ENCODE measurements around the gene PIP4K2C.
"Not testable (repeated sequence)": the region's sequence is repeated elsewhere in the genome, so short reads cannot be mapped to it uniquely, and the experiment has no call there.

PIP4K2C gene

GRCh38 chr12:57560516-57560915 is 30.5 kb upstream of the PIP4K2C start:
- DNase-seq, result no peak

- DNase-seq, result not testable (repeated sequence)
Observed at GRCh38 chr12:57561117-57561516, 29.9 kb upstream of the PIP4K2C start.

GRCh38 chr12:57563358-57563757 is 27.6 kb upstream of the PIP4K2C start:
- DNase-seq, result no peak

DNA sequence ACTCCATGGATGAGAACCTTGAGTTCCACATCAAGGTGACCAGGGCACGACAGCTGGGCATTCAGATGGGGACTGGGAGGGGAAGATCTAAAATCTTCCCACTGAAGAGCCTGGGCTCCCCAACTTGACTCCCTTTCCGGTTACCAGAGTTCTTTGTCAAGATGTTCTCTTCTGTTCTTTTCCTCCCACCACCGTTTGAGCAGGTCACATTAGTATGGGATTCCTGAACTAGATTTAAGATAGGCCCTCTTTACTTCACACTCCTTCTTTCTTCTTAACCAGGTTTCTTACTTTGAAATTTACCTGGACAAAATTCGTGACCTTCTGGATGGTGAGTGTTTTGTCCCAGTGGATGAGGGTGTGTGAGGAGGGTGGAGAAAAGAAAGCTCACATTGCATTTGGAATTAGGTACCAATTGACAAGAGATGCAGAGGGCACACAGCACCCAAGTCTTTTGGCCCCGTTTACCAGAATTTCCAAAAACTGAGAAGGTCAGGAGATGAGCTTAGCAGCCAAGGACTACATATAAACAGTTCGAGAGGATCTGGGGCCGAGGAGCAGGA is 26.7 kb upstream of the PIP4K2C start:
- DNase-seq, result no peak

GRCh38 chr12:57568838-57569237 is 22.2 kb upstream of the PIP4K2C start:
- DNase-seq, result no peak

- no peak for DNase-seq
Observed at GRCh38 chr12:57569858-57570257, 21.1 kb upstream of the PIP4K2C start.

DNA sequence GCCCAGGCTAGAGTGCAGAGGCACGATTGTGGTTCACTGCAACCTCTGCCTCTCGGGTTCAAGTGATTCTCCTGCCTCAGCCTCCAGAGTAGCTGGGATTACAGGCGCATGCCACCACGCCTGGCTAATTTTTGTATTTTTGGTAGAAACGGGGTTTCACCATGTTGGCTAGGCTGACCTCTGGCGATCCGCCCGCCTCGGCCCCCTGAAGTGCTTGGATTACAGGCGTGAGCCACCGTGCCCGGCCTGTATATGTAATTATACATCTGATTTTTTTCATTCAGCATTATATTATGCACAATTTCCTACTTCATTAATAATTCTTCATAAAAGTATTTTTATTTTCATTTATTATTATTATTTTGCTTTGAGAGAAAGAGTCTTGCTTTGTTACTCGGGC is 20.6 kb upstream of the PIP4K2C start:
- DNase-seq, result not testable (repeated sequence)

GRCh38 chr12:57571926-57572762 is 18.8 kb upstream of the PIP4K2C start:
- DNase-seq, result no peak

GRCh38 chr12:57574795-57575194 is 16.2 kb upstream of the PIP4K2C start:
- no peak for DNase-seq

- DNase-seq, result no peak
Observed at GRCh38 chr12:57575771-57576612, 15.0 kb upstream of the PIP4K2C start.

DNA sequence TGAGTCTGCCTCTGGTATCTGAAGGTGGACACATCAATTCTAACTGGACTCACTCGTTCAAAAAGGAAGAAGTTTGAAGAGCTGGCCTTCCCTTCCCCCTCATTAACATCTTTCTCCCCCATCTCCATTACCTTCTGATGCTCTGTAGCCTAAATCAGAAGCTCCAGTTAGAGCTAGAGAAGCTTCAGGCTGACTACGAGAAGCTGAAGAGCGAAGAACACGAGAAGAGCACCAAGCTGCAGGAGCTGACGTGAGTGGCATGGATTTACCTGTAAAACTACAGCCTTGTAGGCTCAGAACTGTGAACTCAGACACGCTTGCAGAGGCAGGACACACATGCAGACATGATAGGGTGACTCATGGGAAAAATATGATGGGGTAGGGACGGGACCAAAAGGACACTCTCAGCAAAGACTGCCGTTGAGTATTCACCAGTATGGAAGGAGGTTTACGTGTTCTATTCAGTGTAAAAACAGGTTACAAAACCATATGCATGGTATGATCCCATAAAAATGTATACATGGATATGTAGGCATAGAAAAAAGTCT is 14.3 kb upstream of the PIP4K2C start:
- no peak for DNase-seq

DNA sequence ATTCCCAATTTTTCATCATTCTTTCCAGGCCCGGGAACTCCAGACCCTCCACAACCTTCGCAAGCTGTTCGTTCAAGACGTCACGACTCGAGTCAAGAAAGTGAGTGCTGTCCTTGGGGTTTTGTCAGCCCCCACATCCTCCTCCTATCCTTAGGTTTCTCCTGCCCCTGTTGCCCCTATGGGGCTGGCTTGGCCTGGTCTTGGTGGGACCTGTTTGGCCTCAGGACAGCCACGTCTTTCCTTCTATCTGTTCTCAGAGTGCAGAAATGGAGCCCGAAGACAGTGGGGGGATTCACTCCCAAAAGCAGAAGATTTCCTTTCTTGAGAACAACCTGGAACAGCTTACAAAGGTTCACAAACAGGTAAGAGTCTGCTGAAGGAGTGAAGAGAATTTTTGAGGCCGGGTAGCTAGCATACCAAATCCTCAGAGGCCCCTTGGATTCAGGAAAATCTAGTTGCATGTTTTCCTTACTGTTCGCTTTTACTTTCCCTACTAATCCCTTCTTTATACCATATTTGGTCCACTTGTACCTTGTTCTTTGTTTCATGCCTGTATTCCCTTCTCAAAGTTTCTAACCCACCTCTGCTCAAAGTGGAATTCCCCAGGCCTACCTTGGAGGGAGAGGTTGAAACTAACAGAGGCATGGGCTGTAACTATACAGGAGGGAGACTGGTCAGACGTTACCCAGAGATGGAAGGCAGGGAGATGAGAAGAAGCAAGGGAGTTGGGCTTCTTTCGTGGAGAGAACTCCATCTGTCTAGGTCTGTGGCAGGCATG is 12.8 kb upstream of the PIP4K2C start:
- DNase-seq, result no peak

GRCh38 chr12:57579011-57579410 is 12.0 kb upstream of the PIP4K2C start:
- DNase-seq, result no peak

GRCh38 chr12:57579677-57580465 is 11.1 kb upstream of the PIP4K2C start:
- no peak for DNase-seq

DNA sequence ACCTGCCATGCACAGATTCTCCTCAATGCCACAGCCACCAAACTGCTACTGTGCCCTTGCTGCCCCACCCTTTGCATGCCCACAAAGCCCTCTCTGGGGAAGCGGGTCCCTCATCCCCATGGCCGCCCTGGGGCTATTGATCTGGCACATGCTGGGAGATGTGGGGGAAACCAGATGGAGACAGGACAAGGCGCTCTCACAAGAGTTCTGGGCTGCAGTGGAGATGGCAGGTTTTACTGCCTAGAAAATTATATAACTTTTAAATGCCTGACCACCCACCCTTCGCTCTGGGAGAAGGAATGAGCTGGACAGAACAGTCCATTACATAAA is 10.6 kb upstream of the PIP4K2C start:
- DNase-seq, result no peak

DNA sequence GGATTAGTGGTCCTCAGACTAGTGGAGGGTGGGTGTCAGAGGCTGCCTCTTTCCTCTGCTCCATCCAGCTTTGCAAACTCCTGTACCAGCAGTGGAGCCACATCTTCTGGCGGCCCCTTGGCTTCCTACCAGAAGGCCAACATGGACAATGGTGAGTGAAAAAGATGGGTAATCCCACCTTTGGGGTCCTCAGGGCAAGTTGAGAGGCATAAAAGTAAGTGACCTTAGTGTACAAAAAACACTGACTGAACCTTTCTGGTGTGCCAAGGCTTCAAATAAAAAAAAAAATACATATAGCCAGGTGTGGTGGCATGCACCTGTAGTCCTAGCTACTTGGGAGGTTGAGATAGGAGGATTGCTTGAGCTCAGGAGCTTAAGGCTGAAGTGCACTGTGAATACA is 9.2 kb upstream of the PIP4K2C start:
- DNase-seq, result no peak

GRCh38 chr12:57582440-57582839 is 8.6 kb upstream of the PIP4K2C start:
- DNase-seq, result no peak

- peak; percentile 38 for DNase-seq
Observed at GRCh38 chr12:57583008-57583831, 7.8 kb upstream of the PIP4K2C start.

DNA sequence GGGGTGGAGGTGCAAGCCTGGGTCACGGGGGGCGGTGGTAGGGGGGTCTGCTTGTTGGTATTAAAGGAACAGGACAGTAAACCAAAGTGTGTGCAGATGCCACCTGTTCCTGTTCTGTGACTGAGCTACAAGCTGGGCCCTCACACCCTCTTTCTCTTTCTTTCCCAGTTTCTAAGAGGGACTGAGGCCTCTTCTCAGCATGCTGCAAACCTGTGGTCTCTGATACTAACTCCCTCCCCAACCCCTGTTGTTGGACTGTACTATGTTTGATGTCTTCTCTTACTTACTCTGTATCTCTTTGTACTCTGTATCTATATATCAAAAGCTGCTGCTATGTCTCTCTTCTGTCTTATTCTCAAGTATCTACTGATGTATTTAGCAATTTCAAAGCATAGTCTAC is 6.9 kb upstream of the PIP4K2C start:
- DNase-seq, result no peak

DNA sequence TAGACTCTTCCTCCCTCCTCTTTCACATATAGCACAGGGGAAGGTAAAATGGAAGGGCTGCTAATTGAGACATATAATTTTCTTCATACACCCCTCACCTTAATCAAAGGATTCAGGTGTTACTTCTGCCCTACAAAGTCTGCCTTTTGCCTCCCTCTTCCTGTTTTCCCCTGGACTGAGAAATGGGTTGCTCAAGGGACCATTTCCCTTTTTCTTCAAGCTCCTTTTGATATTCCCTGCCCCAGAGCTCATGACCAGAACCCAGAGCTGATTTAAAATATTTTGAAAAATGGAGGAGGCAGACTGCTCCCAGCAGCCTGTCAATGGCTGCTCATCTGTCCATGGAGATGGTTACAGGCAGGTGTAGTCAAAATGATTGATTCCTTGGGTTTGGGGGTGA is 6.3 kb upstream of the PIP4K2C start:
- no peak for DNase-seq

DNA sequence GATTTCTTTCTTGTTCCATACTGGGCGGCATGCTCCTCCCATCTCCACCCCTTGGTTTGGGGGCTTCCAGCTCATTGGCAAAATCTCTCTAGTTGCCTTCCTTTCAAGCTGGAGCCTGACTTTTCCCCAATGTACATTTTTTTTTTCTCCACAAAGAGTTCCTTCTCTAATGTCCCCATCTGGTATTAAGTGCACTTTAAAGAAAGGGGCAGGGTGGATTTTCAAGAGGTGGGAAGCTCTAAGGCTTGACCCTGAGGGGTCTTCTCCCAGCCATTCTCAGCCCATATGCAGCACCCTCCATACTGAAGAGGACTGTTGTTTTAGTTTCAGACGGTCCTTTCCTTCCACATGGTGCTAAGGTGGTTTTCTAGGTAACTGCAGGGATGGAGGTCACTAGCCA is 5.8 kb upstream of the PIP4K2C start:
- DNase-seq, result no peak

Measured in T-helper 9 cell (primary cell).